Kidney epithelial cell (primary cell): ENCODE data around the gene PNPLA6. TPM values are rescaled to one million over a fixed set of nuclear protein-coding genes. Genes with fewer than 3 reads are reported as not detected.

Experiments
- DNase-seq: peaks from one replicate; pipeline ENCODE4 v3.0.0-alpha.2; 2010; ENCODE audit warnings: low read depth
- H3K27me3 ChIP-seq: 2 replicates; pipeline ENCODE4 v1.6.0; 2011; ENCODE audit warnings: low read length; ENCODE audit not compliant: control insufficient read depth, insufficient read depth
- H3K36me3 ChIP-seq: 2 replicates; pipeline ENCODE4 v1.5.1; 2011; ENCODE audit warnings: low read length; ENCODE audit not compliant: control insufficient read depth, insufficient read depth
- H3K4me3 ChIP-seq: 2 replicates; pipeline ENCODE4 v1.5.1; 2011; ENCODE audit warnings: low read depth, mild to moderate bottlenecking, control low read depth, low read length
- total RNA-seq: library from RNA; depleted of rRNA; stranded (reverse); fragments of >200 nt; gene quantifications from 2 replicates; pipeline ENCODE4 v1.2.3, GENCODE V29; 2015
- TF ChIP-seq, protein P1 (sequence below): IDR thresholded peaks from 2 replicates; pipeline ENCODE4 v1.5.1; 2011; ENCODE audit warnings: mild to moderate bottlenecking, moderate library complexity, low read length, control low read depth, inconsistent platforms; ENCODE audit not compliant: insufficient read depth, poor library complexity, severe bottlenecking

PNPLA6 gene
- total RNA-seq, 1 donor from 2014 or later, result 134 TPM

DNA sequence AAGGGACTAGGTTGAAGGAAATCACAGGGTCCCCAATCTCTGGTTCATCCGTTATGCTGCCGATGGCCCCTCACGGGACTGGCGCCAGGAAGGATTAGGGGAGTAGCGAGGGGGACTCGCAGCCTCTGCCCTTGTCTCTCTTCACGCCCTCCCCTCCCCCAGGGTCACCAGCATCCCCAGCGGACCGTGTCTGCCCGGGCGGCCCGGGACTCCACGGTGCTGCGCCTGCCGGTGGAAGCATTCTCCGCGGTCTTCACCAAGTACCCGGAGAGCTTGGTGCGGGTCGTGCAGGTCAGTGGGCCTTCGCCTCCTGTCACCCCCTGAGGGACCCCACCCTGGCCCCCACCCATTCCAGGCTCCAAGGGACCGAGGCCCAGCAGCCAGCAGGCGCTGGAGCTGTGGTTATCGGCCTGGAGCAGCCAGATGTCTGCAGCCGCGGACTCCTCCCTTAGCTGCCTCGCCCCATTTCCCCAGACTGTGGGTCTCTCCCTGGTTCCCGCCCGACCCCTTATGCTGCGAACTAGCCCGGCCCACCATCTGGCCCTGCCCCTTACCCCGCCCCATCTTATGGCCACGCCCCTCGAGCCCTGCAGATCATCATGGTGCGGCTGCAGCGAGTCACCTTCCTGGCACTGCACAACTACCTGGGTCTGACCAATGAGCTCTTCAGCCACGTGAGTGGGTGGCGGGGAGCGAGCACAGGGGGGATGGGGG, 5.4 kb downstream of the PNPLA6 start:
- DNase-seq, result no peak
- TF ChIP-seq, protein P1, sequence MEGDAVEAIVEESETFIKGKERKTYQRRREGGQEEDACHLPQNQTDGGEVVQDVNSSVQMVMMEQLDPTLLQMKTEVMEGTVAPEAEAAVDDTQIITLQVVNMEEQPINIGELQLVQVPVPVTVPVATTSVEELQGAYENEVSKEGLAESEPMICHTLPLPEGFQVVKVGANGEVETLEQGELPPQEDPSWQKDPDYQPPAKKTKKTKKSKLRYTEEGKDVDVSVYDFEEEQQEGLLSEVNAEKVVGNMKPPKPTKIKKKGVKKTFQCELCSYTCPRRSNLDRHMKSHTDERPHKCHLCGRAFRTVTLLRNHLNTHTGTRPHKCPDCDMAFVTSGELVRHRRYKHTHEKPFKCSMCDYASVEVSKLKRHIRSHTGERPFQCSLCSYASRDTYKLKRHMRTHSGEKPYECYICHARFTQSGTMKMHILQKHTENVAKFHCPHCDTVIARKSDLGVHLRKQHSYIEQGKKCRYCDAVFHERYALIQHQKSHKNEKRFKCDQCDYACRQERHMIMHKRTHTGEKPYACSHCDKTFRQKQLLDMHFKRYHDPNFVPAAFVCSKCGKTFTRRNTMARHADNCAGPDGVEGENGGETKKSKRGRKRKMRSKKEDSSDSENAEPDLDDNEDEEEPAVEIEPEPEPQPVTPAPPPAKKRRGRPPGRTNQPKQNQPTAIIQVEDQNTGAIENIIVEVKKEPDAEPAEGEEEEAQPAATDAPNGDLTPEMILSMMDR, result no peak

DNA sequence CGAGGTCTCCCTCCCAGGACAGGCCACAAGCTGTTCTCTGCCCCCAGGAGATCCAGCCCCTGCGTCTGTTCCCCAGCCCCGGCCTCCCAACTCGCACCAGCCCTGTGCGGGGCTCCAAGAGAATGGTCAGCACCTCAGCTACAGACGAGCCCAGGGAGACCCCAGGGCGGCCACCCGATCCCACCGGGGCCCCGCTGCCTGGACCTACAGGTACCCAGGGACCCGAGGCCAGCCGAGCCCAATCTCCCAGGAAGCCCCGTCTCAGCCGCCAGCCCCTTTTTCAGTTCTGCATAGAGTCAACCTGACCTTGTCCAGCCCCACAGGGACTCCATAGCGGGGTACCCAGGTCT, 5.9 kb downstream of the PNPLA6 start:
- TF ChIP-seq, protein P1, result no peak
- Histone ChIP-seq H3K36me3 (peaks cover 9% of the 10 kb centered on the region), H3K4me3 (no peak overlapping the region), H3K27me3 (no peaks in the 10 kb centered on the region)
- DNase-seq, result no peak

More for the DNA sequence above, 5.4 kb downstream of the PNPLA6 start:
- no peak overlapping the region for H3K4me3 ChIP-seq
- peaks cover 9% of the 10 kb centered on the region for H3K36me3 ChIP-seq
- H3K27me3 ChIP-seq, result no peaks in the 10 kb centered on the region

DNA sequence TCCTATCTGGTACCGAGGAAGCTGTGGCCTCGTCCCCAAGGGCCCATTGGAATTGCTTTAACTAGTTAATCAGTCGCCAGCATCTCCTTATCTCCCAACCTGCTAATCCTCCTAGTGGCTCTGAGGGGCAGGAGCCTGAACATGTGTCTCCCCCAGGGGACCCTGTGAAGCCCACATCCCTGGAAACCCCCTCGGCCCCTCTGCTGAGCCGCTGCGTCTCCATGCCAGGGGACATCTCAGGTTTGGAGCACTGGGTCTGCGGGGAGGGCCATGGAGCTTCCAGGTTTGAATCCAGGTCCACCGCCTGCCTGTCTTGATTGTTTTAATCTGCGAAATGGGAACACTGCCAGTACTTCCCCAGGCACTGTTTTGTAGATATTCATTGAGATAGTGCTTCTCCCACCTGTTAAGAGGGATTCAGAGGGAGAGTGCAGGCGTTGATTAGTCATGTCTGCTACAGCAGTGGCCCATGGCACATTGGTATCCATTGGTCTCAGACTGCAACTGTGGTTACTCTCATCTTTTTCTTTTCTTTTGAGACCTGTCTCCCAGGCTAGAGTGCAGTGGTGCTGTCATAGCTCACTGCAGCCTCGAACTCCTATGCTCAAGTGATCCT, 6.4 kb downstream of the PNPLA6 start:
- Histone ChIP-seq H3K4me3 (no peak overlapping the region), H3K36me3 (peaks cover 9% of the 10 kb centered on the region), H3K27me3 (no peaks in the 10 kb centered on the region)
- no peak for DNase-seq
- TF ChIP-seq, protein P1, result no peak

DNA sequence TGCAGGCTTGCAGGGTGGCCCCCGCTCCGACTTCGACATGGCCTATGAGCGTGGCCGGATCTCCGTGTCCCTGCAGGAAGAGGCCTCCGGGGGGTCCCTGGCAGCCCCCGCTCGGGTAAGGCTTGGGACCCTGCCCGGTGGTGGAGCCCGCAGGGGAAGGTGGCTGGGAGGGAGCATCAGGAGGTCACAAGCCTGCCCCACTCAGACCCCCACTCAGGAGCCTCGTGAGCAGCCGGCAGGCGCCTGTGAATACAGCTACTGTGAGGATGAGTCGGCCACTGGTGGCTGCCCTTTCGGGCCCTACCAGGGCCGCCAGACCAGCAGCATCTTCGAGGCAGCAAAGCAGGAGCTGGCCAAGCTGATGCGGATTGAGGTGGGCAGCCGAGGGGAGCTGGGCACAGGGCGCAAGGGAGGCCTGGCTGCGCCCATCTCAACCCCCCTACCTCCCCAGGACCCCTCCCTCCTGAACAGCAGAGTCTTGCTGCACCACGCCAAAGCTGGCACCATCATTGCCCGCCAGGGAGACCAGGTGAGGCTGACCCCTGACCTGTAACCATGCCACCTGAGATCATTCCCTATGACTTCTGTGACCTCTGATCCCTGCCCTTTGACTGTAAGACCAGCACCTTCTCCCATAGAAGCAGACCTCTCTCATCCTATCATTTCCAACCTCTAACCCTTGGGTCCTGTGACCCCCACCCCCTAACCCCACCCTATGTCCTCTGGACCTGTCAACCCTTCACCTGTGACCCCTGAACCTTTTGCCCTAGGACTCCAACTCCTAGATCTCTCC, 7.2 kb downstream of the PNPLA6 start:
- peaks cover 9% of the 10 kb centered on the region for H3K36me3 ChIP-seq
- TF ChIP-seq, protein P1, result no peak
- H3K27me3 ChIP-seq, result no peaks in the 10 kb centered on the region
- DNase-seq, result no peak
- no peak overlapping the region for H3K4me3 ChIP-seq

DNA sequence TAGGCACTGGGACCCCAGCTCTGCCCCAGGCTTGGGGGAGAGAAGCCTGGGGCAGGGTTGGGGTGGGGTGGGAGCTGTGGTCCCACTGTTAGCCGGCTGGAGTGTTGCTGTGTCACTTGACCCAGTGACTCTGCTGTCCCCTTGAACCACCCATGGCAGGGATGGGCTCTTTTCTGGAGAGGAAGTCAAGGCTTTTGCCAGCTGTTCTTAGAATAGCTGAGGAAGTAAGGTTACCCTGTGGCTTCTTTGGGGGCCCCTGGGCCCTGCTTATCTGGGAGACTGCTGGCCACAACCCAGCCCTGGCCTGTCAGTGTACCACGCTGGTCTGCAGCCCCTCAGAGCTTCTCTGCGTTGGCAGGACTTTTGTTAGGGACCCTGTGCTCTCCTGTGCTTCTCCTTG, 9.1 kb downstream of the PNPLA6 start:
- DNase-seq, result no peak
- TF ChIP-seq, protein P1, result no peak
- Histone ChIP-seq H3K27me3 (no peaks in the 10 kb centered on the region), H3K36me3 (peaks cover 9% of the 10 kb centered on the region), H3K4me3 (no peak overlapping the region)
